ENCODE data around the gene FXR1.

DNA sequence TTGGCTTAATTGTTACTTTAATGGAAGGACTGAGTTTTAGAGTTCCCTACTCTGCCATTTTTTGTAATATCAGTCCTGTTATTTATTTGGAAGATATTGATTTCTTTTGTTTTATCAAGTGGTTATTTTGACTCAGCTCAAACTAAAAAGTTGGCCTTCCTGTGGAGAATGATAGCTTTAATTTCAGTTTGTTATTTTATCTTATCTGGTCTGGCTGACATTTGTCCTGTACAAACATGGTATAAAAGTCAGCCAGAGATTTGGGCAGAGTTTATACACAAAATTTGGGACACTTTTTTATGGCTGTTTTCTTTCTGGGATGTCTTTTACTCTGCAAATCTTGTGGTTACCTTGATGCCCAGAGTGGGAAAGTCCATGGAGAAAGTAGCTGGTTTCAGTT, 118.5 kb downstream of the FXR1 start:
- TF ChIP-seq POLR2A (IDR thresholded peaks at IDR 0.05), result no peak
- TF ChIP-seq CTCF (IDR thresholded peaks at IDR 0.05), result no peak

Measured in lower leg skin (tissue), 3 donors.